Measurements from ENCODE around the gene GSS.

Gene GSS

DNA sequence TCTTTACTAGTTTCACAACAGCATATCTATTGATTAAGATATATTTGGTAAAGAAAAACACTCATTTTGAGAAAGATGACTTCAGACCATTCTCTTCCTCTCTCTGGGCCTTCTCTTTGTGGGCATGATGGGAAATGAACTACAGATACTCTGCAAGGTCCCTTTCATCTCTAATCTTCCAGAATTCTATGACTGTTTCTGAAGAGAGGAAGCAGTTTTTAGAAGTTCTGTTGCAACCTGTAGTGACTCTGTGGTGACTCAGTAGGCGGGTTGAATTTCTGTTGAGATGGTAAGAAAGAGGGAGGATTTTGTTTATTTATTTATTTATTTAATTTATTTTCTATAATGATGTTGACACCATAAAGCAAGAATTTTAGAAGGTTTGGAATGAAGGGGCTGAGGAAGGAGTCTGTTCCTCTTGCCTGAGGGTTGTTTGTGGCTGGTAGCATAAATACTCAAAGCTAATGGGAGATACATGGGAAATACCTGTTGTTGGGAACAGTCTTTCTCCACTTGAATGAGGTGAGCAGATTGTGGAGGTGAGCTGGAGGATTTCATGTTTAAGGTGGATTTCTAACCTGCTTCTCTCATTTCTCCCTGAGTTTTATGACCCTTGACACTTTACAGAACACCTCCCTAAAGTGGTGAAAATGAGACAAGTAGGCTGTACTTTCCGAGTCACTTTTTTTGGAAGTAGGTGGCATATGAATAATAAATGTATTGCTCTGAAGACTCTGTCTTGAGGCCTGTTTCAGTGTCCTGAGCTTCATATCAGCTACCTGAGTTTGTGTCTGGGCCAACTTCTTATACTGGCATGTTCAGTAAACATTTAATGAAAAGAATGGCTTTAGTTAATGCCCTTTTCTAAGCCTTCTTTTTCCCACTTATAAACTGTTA lies 64.2 kb downstream of the GSS start:
- H2AFZ ChIP-seq (ENCODE audit: low read length), result no peak overlapping the region
- no peaks in the 10 kb centered on the region for H3K4me1 ChIP-seq (ENCODE audit: insufficient read depth, low read length, severe bottlenecking)
- H3K27me3 ChIP-seq (ENCODE audit: insufficient read depth, low read length), result no peaks in the 10 kb centered on the region
- H3K9me2 ChIP-seq (ENCODE audit: low read depth, low read length), result no peaks in the 10 kb centered on the region
- no peak overlapping the region for H3K4me3 ChIP-seq (ENCODE audit: low read depth, low read length, poor library complexity, severe bottlenecking)
- no peaks in the 10 kb centered on the region for H3F3A ChIP-seq (ENCODE audit: insufficient read depth, low read length)
- no peaks in the 10 kb centered on the region for H3K36me3 ChIP-seq (ENCODE audit: insufficient read depth, low read length)
- no peaks in the 10 kb centered on the region for H3K79me2 ChIP-seq (ENCODE audit: insufficient read depth, low read length)
- H3K9ac ChIP-seq (ENCODE audit: low read length), result no peak overlapping the region
- no peak overlapping the region for H3K4me2 ChIP-seq (ENCODE audit: low read length)
- H3K9me3 ChIP-seq (ENCODE audit: low read length), result no peaks in the 10 kb centered on the region
- H4K20me1 ChIP-seq (ENCODE audit: insufficient read depth, low read length), result no peaks in the 10 kb centered on the region
- H3K27ac ChIP-seq (ENCODE audit: low read depth, low read length, poor library complexity, severe bottlenecking), result no peak overlapping the region
- TF ChIP-seq EZH2 (IDR thresholded peaks at IDR 0.05; ENCODE audit: borderline replicate concordance, low read length), result no peak
- TF ChIP-seq, protein P1, sequence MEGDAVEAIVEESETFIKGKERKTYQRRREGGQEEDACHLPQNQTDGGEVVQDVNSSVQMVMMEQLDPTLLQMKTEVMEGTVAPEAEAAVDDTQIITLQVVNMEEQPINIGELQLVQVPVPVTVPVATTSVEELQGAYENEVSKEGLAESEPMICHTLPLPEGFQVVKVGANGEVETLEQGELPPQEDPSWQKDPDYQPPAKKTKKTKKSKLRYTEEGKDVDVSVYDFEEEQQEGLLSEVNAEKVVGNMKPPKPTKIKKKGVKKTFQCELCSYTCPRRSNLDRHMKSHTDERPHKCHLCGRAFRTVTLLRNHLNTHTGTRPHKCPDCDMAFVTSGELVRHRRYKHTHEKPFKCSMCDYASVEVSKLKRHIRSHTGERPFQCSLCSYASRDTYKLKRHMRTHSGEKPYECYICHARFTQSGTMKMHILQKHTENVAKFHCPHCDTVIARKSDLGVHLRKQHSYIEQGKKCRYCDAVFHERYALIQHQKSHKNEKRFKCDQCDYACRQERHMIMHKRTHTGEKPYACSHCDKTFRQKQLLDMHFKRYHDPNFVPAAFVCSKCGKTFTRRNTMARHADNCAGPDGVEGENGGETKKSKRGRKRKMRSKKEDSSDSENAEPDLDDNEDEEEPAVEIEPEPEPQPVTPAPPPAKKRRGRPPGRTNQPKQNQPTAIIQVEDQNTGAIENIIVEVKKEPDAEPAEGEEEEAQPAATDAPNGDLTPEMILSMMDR (IDR thresholded peaks at IDR 0.05; ENCODE audit: low read length), result no peak

DNA sequence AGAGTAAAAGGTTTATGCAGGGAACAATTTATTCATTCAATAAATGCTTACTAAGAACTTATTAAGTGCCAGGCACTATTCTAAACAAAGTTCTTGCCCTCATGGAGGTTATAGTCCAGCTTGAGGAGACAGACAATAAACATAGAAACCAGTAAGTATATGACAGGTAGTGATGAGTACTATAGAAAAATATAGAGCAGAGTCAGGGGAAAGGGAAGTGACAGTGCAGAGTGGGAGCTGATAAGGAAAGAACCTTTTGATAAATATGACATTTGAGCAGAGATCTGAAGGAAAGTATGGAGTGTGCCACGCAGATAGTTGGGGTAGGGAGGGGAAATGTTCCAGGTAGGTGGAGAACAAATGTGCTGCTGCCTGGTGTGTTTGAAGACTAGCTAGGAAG lies 67.1 kb downstream of the GSS start:
- Histone ChIP-seq H3K27me3 (ENCODE audit: insufficient read depth, low read length) (no peaks in the 10 kb centered on the region), H3K36me3 (ENCODE audit: insufficient read depth, low read length) (no peaks in the 10 kb centered on the region)

DNA sequence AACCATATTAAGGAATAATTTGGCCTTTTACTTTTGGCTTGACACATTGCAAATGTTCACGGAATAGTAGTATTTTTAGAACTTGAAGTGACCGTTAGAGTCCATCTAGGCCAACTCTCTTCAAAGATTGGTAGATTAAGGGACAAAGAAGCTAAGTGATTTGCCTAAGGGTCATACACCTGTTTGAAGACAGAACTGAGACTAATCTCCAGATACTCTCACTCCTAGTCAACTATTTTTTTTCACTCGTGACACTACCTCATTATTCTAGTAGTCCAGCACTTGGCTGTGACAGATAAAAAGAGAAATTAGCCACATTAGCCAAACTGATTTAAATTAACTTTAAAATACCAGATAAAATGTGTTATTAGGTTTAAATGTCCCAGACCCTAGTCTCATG lies 68.6 kb downstream of the GSS start:
- Histone ChIP-seq H3K9me3 (ENCODE audit: low read length) (no peaks in the 10 kb centered on the region), H3K4me1 (ENCODE audit: insufficient read depth, low read length, severe bottlenecking) (no peaks in the 10 kb centered on the region), H2AFZ (ENCODE audit: low read length) (no peak overlapping the region), H3F3A (ENCODE audit: insufficient read depth, low read length) (no peaks in the 10 kb centered on the region), H3K27me3 (ENCODE audit: insufficient read depth, low read length) (no peaks in the 10 kb centered on the region), H3K9me2 (ENCODE audit: low read depth, low read length) (no peaks in the 10 kb centered on the region), H4K20me1 (ENCODE audit: insufficient read depth, low read length) (no peaks in the 10 kb centered on the region), H3K36me3 (ENCODE audit: insufficient read depth, low read length) (no peaks in the 10 kb centered on the region), H3K4me2 (ENCODE audit: low read length) (no peak overlapping the region), H3K9ac (ENCODE audit: low read length) (no peak overlapping the region), H3K27ac (ENCODE audit: low read depth, low read length, poor library complexity, severe bottlenecking) (no peak overlapping the region), H3K79me2 (ENCODE audit: insufficient read depth, low read length) (no peaks in the 10 kb centered on the region), H3K4me3 (ENCODE audit: low read depth, low read length, poor library complexity, severe bottlenecking) (no peak overlapping the region)
- TF ChIP-seq, protein P1 (IDR thresholded peaks at IDR 0.05; ENCODE audit: low read length), result no peak
- no peak for TF ChIP-seq EZH2 (IDR thresholded peaks at IDR 0.05; ENCODE audit: borderline replicate concordance, low read length)

More for the DNA sequence above, 67.1 kb downstream of the GSS start:
- Histone ChIP-seq H3K9me2 (ENCODE audit: low read depth, low read length) (no peaks in the 10 kb centered on the region), H3K4me1 (ENCODE audit: insufficient read depth, low read length, severe bottlenecking) (no peaks in the 10 kb centered on the region), H3K27ac (ENCODE audit: low read depth, low read length, poor library complexity, severe bottlenecking) (no peak overlapping the region), H3K9me3 (ENCODE audit: low read length) (no peaks in the 10 kb centered on the region), H3K9ac (ENCODE audit: low read length) (no peak overlapping the region), H3K4me3 (ENCODE audit: low read depth, low read length, poor library complexity, severe bottlenecking) (no peak overlapping the region), H4K20me1 (ENCODE audit: insufficient read depth, low read length) (no peaks in the 10 kb centered on the region), H2AFZ (ENCODE audit: low read length) (no peak overlapping the region), H3K79me2 (ENCODE audit: insufficient read depth, low read length) (no peaks in the 10 kb centered on the region), H3F3A (ENCODE audit: insufficient read depth, low read length) (no peaks in the 10 kb centered on the region), H3K4me2 (ENCODE audit: low read length) (no peak overlapping the region)
- TF ChIP-seq EZH2 (IDR thresholded peaks at IDR 0.05; ENCODE audit: borderline replicate concordance, low read length), result no peak
- TF ChIP-seq, protein P1 (IDR thresholded peaks at IDR 0.05; ENCODE audit: low read length), result no peak

Data from OCI-LY1 (cell line).